ENCODE data around the gene SLC7A8.

GRCh38 chr14:23169622-23170021 is 13.8 kb downstream of the SLC7A8 start:
- TF ChIP-seq POLR2A (IDR thresholded peaks at IDR 0.05) (no peak), CTCF (IDR thresholded peaks at IDR 0.05) (no peak)

All from testis (tissue), 2 donors.